DMS114 treated with DMSO at 0.1 percent for 48 hours (cell line): Measurements from ENCODE around the gene SORBS1.

ENCODE experiments used
- DNase-seq: peaks from one replicate; lab custom pipeline; 2025; ENCODE audit not compliant: unreplicated experiment; lab: John Stamatoyannopoulos, UW

SORBS1 gene

GRCh38 chr10:95327367-95327766 is 233.8 kb downstream of the SORBS1 start:
- DNase-seq = no peak

- no peak for DNase-seq
Measured at GRCh38 chr10:95326396-95326795, 234.8 kb downstream of the SORBS1 start.

GRCh38 chr10:95325863-95326262 is 235.3 kb downstream of the SORBS1 start:
- DNase-seq = no peak

- no peak for DNase-seq
Measured at GRCh38 chr10:95324436-95325268, 236.5 kb downstream of the SORBS1 start.

- no peak for DNase-seq
Measured at GRCh38 chr10:95321554-95322301, 239.4 kb downstream of the SORBS1 start.

- no peak for DNase-seq
Measured at GRCh38 chr10:95319239-95319638, 241.9 kb downstream of the SORBS1 start.

- no peak for DNase-seq
Measured at GRCh38 chr10:95315509-95315908, 245.7 kb downstream of the SORBS1 start.

- no peak for DNase-seq
Measured at GRCh38 chr10:95314192-95314918, 246.8 kb downstream of the SORBS1 start.

GRCh38 chr10:95312986-95313495 is 248.1 kb downstream of the SORBS1 start:
- no peak for DNase-seq

- no peak for DNase-seq
Measured at GRCh38 chr10:95312257-95312656, 248.9 kb downstream of the SORBS1 start.

- DNase-seq = no peak
Measured at GRCh38 chr10:95309958-95310357, 251.2 kb downstream of the SORBS1 start.

- no peak for DNase-seq
Measured at GRCh38 chr10:95308389-95309302, 252.5 kb downstream of the SORBS1 start.

GRCh38 chr10:95306851-95307250 is 254.3 kb downstream of the SORBS1 start:
- no peak for DNase-seq

GRCh38 chr10:95306318-95306650 is 254.9 kb downstream of the SORBS1 start:
- no peak for DNase-seq

- no peak for DNase-seq
Measured at GRCh38 chr10:95305606-95306317, 255.4 kb downstream of the SORBS1 start.

- no peak for DNase-seq
Measured at GRCh38 chr10:95304976-95305375, 256.2 kb downstream of the SORBS1 start.

- no peak for DNase-seq
Measured at GRCh38 chr10:95304463-95304862, 256.7 kb downstream of the SORBS1 start.

- no peak for DNase-seq
Measured at GRCh38 chr10:95303950-95304349, 257.2 kb downstream of the SORBS1 start.

GRCh38 chr10:95303535-95303934 is 257.6 kb downstream of the SORBS1 start:
- no peak for DNase-seq

GRCh38 chr10:95300022-95300539 is 261.1 kb downstream of the SORBS1 start:
- DNase-seq = no peak
